Ectodermal cell (in vitro differentiated cells): ENCODE measurements around the gene PXMP4.
A peak's percentile ranks its signal among the peaks of the same experiment; 100 is the strongest.

ENCODE experiments used
- H3K27ac ChIP-seq: 2 replicates; pipeline ENCODE4 v1.7.0; 2013; ENCODE audit warnings: mild to moderate bottlenecking, low read depth, low read length; ENCODE audit not compliant: insufficient read depth, poor library complexity, severe bottlenecking
- H3K27me3 ChIP-seq: 2 replicates; pipeline ENCODE4 v1.7.0; 2013; ENCODE audit warnings: mild to moderate bottlenecking, low read length; ENCODE audit not compliant: insufficient read depth, control insufficient read depth, poor library complexity, severe bottlenecking
- H3K36me3 ChIP-seq: one replicate; pipeline ENCODE4 v1.7.0; 2013; ENCODE audit warnings: low read length; ENCODE audit not compliant: control insufficient read depth, insufficient read depth
- H3K4me1 ChIP-seq: one replicate; pipeline ENCODE4 v1.7.0; 2013; ENCODE audit warnings: low read length; ENCODE audit not compliant: control insufficient read depth, insufficient read depth
- H3K4me3 ChIP-seq: 2 replicates; pipeline ENCODE4 v1.7.0; 2013; ENCODE audit warnings: low read depth, low read length, control low read depth; ENCODE audit not compliant: insufficient read depth
- H3K9me3 ChIP-seq: 2 replicates; pipeline ENCODE4 v1.7.0; 2013; ENCODE audit warnings: mild to moderate bottlenecking, low read length, moderate library complexity; ENCODE audit not compliant: control insufficient read depth
- WGBS, 2 experiments: methylation state at CpG; one replicate each; pipeline ENCODE4 v1.1.7; 2013; ENCODE audit warnings: missing lambda C conversion rate in 2 of 2; 5-methylcytosine and 5-hydroxymethylcytosine counted together

Gene PXMP4

GRCh38 chr20:33732166-33732970 is 12.3 kb upstream of the PXMP4 start:
- Histone ChIP-seq H3K27ac (peak overlapping the region; percentile 74), H3K9me3 (no peaks in the 10 kb centered on the region), H3K4me3 (peak overlapping the region; percentile 44), H3K4me1 (peaks cover 4% of the 10 kb centered on the region), H3K27me3 (no peaks in the 10 kb centered on the region), H3K36me3 (no peaks in the 10 kb centered on the region)
- 7% methylated on average over 68 of the region's 68 CpGs for WGBS, 2 experiments

- Histone ChIP-seq H3K4me3 (peak within 1 kb of the TSS; percentile 44), H3K27ac (peak within 1 kb of the TSS; percentile 74), H3K36me3 (no peaks in the 10 kb centered on the region), H3K4me1 (peaks cover 4% of the 10 kb centered on the region), H3K27me3 (no peaks in the 10 kb centered on the region), H3K9me3 (no peaks in the 10 kb centered on the region)
- WGBS, 2 experiments = 7% methylated on average over 57 of the region's 57 CpGs
Measured at GRCh38 chr20:33731693-33732165, 11.6 kb upstream of the PXMP4 start, which contains the start of gene ZNF341. TSS of gene ZNF341 (plus strand) at chr20:33731996. CDS start at chr20:33732022, 26 bp downstream.

GRCh38 chr20:33730946-33731692 is 11.0 kb upstream of the PXMP4 start:
- Histone ChIP-seq H3K9me3 (no peaks in the 10 kb centered on the region), H3K27ac (no peak overlapping the region), H3K36me3 (no peaks in the 10 kb centered on the region), H3K4me1 (peaks cover 4% of the 10 kb centered on the region), H3K4me3 (peak overlapping the region; percentile 22), H3K27me3 (no peaks in the 10 kb centered on the region)
- 85% methylated on average over 18 of the region's 18 CpGs for WGBS, 2 experiments

GRCh38 chr20:33729101-33729500 is 9.0 kb upstream of the PXMP4 start:
- WGBS, 2 experiments = 85 to 89% methylated on average over 3 to 4 of the region's 4 CpGs
- no peak overlapping the region for H3K27ac ChIP-seq

GRCh38 chr20:33728463-33728862 is 8.4 kb upstream of the PXMP4 start:
- no peaks in the 10 kb centered on the region for H3K9me3 ChIP-seq
- no peak overlapping the region for H3K4me3 ChIP-seq
- H3K4me1 ChIP-seq = no peaks in the 10 kb centered on the region
- no peaks in the 10 kb centered on the region for H3K27me3 ChIP-seq
- no peaks in the 10 kb centered on the region for H3K36me3 ChIP-seq
- no peak overlapping the region for H3K27ac ChIP-seq
- 93 to 94% methylated on average over 2 of the region's 2 CpGs for WGBS, 2 experiments

More at GRCh38 chr20:33729101-33729500, 9.0 kb upstream of the PXMP4 start:
- Histone ChIP-seq H3K27me3 (no peaks in the 10 kb centered on the region), H3K9me3 (no peaks in the 10 kb centered on the region), H3K4me3 (no peak overlapping the region), H3K36me3 (no peaks in the 10 kb centered on the region), H3K4me1 (peaks cover 1% of the 10 kb centered on the region)

GRCh38 chr20:33727806-33728205 is 7.7 kb upstream of the PXMP4 start:
- Histone ChIP-seq H3K9me3 (no peaks in the 10 kb centered on the region), H3K27ac (no peak overlapping the region), H3K4me1 (no peaks in the 10 kb centered on the region), H3K36me3 (no peaks in the 10 kb centered on the region), H3K27me3 (no peaks in the 10 kb centered on the region), H3K4me3 (no peak overlapping the region)
- 88 to 91% methylated on average over 3 of the region's 3 CpGs for WGBS, 2 experiments

GRCh38 chr20:33727115-33727479 is 7.0 kb upstream of the PXMP4 start:
- Histone ChIP-seq H3K27ac (no peak overlapping the region), H3K4me1 (no peaks in the 10 kb centered on the region), H3K4me3 (no peak overlapping the region), H3K27me3 (no peaks in the 10 kb centered on the region), H3K9me3 (no peaks in the 10 kb centered on the region), H3K36me3 (no peaks in the 10 kb centered on the region)
- 89 to 95% methylated on average over 5 of the region's 5 CpGs for WGBS, 2 experiments

GRCh38 chr20:33725607-33726264 is 5.6 kb upstream of the PXMP4 start:
- H3K36me3 ChIP-seq = no peaks in the 10 kb centered on the region
- WGBS, 2 experiments = 81 to 90% methylated on average over 7 of the region's 7 CpGs
- H3K27me3 ChIP-seq = no peaks in the 10 kb centered on the region
- no peaks in the 10 kb centered on the region for H3K9me3 ChIP-seq
- no peak overlapping the region for H3K4me3 ChIP-seq
- H3K4me1 ChIP-seq = no peaks in the 10 kb centered on the region
- H3K27ac ChIP-seq = no peak overlapping the region

GRCh38 chr20:33724439-33725094 is 4.5 kb upstream of the PXMP4 start:
- Histone ChIP-seq H3K4me1 (no peaks in the 10 kb centered on the region), H3K4me3 (no peak overlapping the region), H3K9me3 (no peaks in the 10 kb centered on the region), H3K27ac (no peak overlapping the region), H3K27me3 (no peaks in the 10 kb centered on the region), H3K36me3 (no peaks in the 10 kb centered on the region)
- 94 to 95% methylated on average over 14 of the region's 14 CpGs for WGBS, 2 experiments
